Stimulated activated CD8-positive, alpha-beta memory T cell treated with anti-CD3 and anti-CD28 coated beads, Interleukin-12 subunit alpha, Interleukin-12 subunit beta, amount 100 ng/mL, for 4 hours (primary cell): ENCODE data around the gene POLR1C.
"Not testable (repeated sequence)": the region's sequence is repeated elsewhere in the genome, so short reads cannot be mapped to it uniquely, and the experiment has no call there.

ENCODE experiments used
- DNase-seq: peaks from one replicate; pipeline ENCODE4 v3.0.0-alpha.2; 2020; ENCODE audit warnings: low read depth

POLR1C gene

DNA sequence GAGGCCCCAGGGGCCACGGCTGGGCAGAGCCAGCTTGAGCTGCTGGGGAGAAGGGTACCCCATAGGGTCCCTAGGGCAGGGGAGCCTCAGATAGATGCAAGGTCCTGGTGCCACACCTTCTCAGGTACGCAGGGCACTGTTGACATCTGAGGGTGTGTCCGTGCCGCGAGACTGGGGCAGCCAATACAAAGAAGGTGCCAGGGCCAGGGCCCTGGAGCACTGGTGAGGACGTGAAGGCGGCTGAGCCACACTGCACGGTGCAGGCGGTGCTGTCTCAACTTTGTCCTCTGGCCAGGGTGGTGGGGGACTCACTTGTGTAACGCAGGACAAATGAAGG lies 6.1 kb upstream of the POLR1C start:
- no peak for DNase-seq

DNA sequence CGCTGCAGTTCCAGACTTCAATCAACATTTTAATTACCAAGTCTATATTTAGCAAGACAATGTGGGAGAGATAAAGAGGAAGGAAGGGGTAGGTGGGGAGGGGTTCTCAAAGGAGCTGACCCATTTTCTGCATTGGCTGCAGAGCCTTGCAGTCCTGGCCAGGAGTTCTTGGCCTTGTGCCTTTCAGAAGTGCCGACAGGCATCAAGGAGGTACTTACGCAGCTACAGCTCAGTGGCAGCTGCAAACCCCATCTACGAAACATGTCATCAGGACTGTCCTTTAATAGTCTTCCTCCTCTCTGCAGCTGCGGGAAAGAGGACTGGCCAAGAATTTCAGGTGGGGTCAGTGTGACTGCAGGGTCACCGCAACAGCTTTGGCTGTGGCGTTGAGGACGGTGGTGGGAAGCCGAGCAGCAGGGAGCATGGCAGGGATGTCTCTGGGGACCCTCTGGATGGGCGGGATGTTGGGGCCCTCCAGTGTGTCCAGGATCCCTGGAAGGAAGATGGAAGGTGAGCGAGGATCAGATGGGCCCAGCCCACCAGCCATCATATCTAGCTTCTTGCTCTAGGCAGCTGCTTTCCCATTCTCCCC lies 5.0 kb upstream of the POLR1C start:
- no peak for DNase-seq

DNA sequence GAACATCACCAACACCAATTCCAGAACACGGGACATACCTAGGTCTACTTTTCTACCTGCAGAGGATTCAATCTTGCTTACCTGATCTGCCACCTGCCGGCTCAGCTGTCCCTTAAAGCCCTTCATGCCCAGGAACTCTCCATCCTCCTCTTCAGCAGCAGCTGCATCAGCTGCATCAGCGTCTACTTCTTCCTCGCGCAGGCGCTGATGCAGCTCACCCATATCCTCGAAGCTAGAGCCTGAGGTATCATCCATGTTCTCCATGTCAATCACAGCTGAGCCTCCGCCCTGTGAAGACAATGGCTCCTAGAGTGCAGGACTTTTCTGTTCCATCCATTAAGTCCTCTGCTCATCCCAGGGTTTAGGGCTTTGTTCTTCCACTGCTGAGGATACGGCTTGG lies 1.1 kb upstream of the POLR1C start:
- DNase-seq = no peak

DNA sequence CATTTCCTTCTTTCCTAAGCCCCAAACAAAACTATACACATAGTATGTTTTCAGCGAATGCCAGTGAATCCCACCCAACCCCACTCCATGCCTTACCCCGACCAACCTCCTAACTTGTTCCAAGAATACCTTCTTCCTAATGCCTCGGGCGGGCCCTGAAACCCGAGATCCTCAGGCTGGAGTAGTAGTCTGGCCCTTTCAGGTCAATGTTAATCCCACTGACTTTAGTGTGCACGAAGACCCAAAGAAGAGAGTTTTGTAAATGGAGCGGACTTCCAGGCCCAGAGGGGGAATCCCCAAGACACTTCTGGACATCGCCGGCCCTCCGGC lies 557 bp upstream of the POLR1C start:
- DNase-seq = no peak

DNA sequence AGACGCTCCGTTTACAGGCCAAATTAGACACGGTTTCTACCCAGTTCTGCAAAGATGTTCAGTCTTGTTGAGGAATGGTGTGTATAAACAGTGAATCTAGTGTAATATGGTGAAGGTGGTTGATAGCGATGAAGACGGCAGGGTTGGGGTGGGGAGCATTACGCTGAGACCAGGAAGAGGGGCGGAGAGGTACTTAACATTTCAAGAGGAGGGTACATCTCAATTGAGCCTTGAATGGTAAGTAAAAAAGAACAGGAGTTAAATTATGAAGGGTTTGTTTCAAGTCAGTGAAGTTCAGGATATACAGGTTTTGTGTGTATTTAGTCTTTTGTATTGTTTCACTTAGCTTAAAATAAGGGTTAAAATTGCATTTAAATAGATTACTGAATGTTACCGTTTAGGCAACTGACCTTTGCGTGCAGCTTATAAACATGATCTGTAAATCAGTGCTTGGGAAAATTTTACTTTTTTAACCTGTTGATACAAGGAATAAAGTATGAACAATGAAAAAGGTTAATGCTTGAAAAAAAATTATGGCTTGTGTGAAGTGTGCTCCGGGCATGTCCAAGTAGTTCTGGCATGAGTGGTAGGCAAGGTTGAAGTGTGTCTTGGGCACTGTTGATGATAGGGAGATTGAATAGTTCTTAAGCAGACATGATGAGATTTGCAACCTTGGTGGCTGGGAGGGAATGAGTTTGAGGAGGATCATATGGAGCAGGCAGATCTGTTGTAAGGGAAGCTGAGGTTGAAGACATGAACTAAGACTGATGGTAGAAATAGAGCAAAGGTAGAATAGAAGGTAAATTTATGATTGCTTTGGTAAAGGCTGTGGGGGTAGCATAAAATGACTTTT lies 842 bp downstream of the POLR1C start:
- DNase-seq = no peak

DNA sequence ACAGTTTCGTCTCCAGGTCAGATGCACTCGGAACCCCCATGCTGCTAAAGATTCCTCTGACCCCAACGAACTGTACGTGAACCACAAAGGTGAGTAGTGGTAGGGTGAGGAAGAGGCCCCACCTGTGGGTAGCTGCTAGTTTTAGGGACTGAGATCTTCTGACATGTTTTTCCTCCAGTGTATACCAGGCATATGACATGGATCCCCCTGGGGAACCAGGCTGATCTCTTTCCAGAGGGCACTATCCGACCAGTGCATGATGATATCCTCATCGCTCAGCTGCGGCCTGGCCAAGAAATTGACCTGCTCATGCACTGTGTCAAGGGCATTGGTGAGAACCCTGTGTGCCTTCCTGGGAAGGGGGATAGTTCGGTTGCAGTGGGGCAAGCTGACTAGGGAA lies 3.2 kb downstream of the POLR1C start:
- DNase-seq = no peak

DNA sequence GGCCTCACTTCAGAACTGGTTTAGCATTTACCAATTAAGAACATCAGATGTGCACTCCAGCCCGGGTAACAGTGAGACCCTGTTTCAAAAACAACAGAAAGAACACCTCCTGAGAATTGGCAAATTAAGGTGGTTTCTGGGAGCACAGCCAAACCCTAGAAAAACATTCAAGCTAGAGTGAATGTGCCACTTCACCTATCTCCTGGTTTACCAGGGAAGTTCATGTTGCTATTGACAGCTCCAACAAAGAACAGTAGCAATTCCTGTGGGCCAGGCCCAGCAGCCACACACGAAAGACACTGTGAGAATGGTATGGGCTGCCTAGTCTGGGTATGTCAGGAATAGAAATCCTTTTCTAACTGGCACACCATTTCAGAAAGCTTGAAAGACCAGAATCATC lies 4.9 kb downstream of the POLR1C start:
- DNase-seq = no peak

DNA sequence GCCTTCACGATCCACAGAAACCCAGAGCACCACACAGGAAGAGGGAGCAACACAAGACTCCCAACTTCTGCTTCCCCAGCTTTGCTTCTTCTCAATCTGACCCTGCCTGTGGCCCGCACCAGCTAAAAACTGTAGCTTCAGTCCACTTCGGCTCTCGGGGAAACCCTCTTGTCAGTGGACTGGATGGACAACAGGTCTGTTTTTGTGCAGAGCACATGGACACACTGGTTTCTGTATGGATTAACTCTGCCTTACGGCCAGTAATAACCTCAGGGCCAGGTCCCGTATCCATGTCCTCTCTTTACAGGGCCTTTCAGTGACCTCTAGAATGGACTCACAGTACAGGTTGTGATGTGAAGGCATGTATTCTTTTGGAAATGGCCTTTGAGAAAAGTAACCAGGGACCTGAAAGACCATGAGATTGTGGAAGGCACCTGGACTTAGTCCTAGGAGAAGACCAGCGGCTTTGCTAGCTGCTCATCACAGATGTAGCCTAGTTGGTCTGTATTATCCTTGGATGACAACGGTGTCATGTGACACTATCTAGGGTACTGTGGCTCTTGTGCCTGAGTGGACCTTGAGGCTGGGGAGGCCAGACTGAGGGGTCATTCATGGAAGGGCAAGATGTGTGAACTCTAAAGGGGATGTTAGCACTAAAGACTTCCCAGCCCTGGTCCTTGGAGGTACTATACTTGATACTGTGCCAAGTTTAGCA lies 5.8 kb downstream of the POLR1C start:
- no peak for DNase-seq

DNA sequence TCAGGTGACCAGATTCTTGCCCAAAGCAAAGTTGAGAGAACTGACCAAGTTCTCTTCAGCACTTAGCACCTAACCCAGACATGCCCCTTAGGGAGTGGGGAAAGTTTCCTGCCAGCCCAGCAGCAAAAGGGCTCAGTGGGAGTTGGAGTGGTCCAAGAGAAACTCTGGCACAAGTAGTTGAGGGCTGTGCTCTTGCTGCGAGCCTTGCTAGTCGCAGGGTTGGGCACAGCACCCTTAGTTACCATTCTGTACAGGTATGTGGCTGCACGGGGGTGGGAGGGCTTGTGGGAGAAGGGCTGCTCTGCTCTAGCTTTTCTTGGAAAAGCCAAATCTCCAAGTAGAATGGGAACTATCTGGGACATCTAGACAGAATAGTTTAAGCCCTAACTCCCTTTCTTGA lies 6.4 kb downstream of the POLR1C start:
- no peak for DNase-seq

DNA sequence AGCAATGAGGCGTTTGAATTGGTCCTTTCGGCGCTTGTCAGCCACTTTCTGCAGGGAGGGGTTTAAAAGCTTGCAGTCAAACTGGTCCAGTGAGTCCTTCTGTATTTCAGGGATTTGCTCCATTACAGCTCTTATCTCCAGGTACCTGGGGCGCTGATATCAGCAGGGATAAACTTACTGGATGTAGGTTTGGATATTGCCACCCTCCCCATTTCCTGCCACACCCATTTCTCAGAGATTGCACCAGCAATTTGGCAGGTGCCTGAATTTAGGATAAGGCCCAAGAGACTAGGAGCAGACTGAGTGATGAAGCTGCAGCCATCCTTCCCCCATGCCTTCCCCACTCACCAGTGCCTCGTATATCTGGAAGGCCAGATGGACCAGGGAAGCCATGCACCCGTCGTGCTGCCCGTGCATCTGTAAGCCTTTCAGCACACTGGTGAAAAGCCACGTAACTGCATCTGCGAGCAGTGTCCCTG lies 7.6 kb downstream of the POLR1C start:
- DNase-seq = no peak

DNA sequence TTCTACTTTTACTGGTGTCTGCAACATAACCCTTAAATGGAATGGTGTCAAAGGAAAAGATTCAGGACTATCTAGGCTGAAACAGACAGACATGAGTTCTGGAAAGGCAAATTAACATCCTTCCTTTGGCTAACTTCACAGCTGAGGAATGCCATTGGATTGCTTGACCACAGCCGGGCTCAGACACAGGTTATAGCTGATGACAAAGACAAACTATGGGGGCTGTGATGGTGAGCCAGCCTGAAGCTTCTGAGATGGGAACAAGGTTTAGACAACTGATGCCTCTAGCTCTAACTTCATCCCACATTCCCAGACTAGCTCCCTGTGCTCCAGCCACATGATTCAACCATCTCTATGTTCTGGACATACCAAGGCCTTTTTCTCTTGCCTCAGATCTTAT lies 15.3 kb downstream of the POLR1C start:
- no peak for DNase-seq

DNA sequence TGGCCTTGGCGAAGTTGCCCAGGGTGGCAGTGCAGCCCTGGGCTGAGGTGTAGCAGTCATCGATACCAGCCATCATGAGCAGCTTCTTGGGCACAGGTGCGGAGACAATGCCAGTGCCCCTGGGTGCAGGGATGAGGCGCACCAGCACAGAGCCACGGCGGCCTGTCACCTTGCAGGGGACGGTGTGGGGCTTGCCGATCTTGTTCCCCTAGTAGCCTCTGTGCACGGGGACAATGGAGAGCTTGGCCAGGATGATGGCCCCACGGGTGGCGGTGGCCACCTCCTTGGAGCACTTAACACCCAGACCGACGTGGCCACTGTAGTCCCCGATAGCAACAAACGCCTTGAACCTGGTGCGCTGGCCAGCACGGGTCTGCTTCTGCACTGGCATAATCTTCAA lies 22.1 kb downstream of the POLR1C start:
- not testable (repeated sequence) for DNase-seq

DNA sequence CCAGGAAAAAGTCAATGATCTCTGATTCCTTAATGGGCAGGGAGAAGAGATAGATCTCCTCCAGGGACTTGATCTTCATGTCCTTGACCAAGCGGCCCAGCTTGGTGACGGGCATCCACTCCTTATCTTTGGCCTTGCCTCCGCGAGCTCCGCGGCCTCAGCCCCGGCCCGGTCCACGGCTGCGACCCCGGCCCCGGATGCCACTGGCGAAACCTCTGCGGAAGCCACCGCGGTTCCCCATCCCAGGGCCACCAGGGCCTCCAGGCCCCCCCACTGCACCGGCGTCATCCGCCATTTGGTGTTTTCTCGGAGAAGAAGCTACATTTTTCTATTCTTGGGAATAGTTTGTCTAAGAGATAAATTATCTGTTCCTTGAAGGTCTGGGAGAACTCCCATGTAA lies 22.5 kb downstream of the POLR1C start:
- not testable (repeated sequence) for DNase-seq

DNA sequence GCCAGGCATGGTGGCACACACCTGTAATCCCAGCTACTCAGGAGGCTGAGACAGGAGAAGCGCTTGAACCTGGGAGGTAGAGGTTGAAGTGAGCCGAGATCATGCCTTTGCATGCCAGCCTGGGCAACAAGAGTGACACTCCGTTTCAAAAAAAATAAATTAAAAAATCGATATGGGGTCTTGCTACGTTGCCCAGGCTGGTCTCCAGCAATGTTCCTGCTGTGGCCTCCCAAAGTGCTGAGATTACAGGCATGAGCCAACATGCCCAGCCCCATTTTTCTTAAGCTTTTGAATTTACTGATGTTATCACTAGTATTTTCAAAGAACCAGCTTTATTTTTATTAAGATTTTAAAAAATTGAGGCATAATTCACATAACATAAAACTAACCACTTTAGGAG lies 23.6 kb downstream of the POLR1C start:
- DNase-seq = no peak

DNA sequence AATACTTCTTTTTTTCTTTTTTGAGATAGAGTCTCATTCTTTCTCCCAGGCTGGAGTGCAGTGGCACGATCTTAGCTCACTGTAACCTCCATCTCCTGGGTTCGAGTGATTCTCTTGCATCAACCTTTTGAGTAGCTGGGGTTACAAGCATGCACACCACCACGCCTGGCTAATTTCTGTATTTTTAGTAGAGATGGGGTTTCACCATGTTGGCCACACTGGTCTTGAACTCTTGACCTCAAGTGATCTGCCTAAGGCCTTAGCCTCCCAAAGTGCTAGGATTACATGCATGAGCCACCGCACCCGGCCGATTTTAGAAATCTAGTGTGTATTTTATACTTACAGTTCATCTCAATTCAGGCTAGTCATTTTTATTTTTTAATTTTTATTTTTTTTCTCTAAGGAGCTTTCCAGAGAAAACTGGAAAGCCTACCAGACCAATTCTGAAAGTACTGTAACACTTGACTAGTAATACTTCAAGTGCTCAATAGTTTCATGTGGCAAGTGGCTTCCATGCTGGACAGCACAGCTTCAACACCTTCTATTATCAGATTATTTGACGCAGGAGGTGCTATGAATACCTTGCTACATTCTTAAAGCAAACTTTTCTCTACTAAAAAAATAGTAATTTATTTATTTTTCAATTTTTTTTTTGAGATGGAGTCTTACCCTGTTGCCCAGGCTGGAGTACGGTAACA lies 25.0 kb downstream of the POLR1C start:
- DNase-seq = no peak

DNA sequence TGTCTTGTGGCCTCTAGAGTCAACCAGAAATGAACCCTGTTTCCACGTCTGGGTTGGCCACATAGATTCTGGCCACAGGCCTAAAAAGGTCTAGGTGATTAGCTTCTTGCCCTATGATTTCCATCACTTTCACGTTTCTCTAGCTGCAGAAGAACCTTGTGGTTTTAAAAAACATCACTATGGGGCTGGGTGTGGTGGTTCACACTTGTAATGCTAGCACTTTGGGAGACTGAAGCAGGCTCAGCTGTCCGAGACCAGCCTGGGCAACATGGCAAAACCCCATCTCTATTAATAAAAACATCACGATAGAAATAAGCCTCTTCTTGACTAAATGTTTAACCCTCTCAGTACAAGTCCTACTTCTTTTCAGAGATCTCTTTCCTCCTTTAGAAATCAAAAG lies 27.6 kb downstream of the POLR1C start:
- DNase-seq = no peak

DNA sequence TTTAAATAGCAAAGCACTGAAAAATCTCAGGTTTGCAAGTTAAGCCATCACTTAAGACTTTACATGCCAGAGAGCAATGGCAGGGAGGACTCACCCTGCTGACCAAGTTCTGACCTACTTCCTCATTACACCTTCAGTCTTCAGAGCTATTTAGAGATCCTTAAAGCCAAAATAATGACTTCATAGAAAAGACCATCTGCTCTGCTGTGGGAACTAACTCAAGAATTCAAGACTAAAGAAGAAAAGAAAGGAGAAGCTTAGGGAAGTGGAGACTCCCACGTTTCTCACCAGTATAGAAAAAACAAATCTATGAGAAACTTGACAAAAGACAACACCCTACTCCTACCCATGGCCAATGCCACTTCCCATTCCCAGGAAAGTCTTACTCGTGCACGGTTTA lies 30.3 kb downstream of the POLR1C start:
- DNase-seq = no peak

DNA sequence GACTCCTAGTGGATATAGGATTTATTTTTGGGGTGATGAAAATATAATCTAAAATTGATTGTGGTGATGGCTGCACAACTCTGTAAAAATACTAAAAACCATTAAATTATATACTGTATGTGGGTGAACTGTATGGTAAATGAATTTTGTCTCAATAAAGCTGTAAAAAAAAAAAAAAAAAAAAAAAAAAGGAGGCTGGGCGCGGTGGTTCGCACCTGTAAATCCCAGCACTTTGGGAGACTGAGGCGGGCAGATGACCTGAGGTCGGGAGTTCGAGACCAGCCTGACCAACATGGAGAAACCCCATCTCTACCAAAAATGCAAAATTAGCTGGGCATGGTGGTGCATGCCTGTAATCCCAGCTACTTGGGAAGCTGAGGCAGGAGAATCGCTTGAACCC lies 40.7 kb downstream of the POLR1C start:
- DNase-seq = not testable (repeated sequence)

DNA sequence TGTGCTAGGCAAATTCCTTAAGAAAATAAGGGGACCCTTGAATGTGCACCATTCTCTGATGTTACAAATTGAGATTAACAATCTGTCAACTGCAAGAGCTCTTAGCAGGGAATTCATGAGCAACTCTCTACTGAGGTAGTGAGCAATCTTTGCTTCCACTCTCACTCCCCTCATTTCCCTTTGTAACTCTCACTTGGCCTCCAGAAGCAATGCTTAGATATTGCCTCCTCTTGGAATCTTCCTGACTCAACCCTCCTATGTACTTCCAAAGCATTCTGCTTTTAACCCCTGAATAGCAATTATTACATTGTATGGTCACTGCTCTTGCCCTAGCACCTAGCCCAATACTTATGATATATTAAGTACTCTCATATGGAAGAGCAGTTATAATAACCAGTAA lies 42.4 kb downstream of the POLR1C start:
- DNase-seq = no peak

DNA sequence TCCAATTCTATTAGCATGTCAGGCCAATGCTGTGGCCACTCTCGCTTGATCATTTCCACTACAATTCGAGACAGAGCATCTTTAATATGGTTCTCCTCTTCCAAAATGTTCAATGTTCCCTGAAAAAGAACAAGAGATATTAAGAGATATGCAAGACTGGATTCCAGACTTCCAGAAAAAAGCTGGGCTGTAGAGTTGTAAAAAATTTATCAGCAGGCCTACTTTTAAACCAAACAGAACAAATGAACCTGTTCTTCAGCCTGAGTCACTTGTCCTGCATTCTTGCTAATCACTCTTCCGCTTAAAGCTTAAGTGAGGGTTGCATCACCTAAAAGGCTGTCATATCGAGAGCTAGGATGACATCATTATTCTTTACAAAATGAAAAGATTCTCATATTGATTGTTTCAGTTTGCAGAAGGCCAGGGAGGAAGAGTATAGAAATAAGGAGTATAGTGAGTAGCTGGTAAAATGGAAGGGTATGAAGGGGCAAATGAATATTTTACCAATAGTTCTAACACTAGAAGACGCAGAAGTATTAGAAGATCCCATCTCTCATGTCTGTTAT lies 54.1 kb downstream of the POLR1C start:
- DNase-seq = no peak
